HG03342 (cell line): Measurements from ENCODE around the gene COX5B.
"Not testable (repeated sequence)": the region's sequence is repeated elsewhere in the genome, so short reads cannot be mapped to it uniquely, and the experiment has no call there.

Experiments used
- ATAC-seq: cut with Tn5 transposase; IDR thresholded peaks from one replicate; pipeline ENCODE4 v1.9.1; 2021; ENCODE audit warnings: mild to moderate bottlenecking, moderate library complexity; ENCODE audit not compliant: unreplicated experiment

Gene COX5B

DNA sequence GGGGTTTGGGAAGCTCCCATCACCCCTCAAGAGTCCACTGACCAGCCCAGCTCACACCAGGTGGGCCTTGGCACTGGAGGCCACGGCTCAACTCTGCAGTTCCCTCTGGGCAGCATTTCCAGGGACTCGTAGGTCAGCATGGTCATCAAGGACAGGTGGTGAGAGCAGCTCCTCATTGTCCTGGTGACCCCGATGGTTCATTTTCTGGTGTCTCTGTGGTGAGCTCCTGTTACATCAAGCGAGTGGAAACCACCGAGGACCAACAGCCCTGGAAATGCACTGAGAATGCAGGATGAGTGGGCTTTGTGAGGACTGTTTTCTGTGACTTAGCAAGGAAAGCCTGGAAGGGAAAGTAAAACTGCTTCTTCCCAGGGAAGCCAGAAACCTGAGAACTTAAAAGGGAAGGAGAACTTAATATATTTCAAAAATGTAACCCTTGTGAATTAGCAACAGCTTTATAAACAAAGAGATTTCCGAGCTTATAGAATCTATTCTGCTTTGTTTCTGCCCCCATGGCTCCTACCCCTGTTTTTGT lies 26.8 kb downstream of the COX5B start:
- not testable (repeated sequence) for ATAC-seq

DNA sequence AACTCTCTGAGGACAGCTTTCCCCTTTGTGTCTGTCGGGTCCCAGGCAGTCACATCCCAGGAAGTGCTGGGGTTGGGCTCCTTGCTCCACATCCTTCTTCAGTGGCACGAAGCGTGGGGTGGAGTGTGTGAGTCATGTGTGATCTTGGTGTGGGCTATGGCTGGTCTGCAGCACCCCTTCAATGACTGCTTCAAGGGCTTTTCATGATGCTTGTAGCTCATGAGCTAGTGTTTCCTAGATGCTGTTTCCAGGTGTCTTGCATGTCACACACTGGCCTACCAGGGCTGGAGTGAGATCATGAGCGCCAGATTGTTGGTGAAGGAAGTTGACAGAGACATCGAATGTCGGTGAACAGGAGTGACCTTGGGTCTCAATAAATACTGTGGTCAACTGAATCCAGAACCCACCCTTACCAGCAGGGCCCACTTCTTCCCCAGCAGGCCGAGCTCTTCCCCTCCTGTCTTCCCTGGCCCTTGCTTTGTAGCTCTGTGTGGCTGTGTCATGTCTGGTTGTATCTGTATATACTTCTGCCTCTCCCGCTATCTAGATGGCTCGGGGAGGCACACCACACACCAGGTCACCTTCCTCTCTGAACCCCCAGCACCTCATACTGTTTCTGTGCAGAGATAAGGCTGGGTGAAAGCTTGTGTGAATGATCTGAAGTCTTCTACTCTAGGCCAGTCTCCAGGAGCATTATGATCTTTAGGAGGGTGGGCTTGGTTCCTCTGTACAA lies 27.5 kb downstream of the COX5B start:
- ATAC-seq = no peak

DNA sequence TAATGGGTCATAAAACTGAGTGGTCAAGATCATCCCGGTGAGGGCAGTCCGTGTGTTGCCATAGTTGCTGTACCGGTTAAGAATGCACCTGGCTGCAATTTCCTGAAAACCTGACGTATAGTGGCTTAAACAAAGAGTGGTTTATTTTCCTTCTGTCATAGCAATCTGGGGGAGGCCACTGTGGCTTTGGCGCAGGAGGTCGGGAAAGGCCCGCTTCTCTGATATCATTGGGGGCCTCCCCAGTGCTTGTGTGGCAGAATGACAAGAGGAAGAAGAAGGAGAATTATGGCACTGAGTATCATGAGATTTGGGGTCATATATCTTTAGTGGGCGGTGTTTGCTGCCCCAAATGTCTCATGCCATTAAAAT lies 28.0 kb downstream of the COX5B start:
- ATAC-seq = peak; percentile 46

DNA sequence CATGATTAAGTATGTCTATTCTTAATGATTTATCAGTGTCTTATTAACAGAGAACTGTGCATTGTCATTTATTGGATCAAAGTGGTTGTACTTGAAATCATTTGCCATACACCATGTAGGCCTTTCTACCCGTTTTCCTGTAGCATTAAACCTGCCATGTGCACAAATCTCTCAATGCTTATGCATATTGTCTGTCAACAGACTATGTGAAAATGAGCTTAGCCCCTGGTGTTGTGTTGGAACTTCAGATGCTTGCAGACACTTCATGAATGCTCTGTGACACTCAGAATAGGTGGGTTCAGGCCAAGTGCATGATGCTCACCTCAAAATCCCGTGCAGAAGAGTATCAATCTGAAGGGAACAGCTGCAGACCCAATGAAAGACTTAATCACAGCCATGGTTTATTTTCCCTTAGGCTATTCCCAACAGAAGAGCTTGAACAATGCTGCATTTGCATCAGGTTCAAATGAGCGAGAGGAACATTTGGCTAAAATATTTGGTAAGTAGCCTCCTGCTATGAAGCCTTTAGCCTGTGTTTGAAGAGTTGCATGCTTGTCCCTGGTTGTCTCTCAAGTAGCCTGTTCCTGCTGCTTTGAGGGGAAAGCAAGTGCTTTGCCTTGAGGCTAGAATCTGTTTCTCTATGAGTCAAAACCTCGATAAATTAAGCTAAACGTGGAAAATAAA lies 29.7 kb downstream of the COX5B start:
- no peak for ATAC-seq

DNA sequence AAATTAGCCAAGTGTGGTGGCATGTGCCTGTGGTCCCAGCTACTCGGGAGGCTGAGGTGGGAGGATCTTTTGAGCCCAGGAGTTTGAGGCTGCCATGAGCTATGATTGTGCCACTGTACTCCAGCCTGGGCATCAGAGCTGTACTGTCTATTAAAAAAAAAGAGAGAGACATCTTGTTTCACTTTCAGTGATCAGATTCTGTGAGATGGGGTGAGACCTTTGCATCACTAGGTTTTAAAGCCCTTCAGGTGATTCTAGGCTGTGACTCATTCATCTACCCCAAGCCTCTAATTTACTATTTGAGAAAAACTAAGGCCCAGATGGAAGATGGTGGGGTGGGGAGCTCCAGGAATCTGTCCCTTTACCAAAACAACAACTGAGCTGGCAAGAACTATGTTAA lies 30.8 kb downstream of the COX5B start:
- no peak for ATAC-seq

DNA sequence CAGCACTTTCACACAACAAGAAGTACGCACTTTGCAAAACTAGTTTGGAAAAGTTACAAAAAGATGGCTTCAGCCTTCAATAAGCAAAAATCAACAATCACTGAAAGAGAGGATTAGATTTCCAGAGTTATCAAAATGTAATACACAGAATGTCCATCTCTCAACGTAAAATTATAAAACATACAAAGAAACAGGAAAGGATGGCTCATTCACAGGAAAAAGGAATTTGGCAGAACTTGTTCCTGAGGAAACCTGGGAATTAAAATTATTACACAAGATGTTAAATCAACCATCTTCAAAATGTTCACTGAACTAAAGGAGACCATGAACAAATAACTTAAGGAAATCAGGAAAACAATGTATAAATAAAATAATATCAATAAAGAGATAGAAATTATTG lies 31.6 kb downstream of the COX5B start:
- no peak for ATAC-seq

DNA sequence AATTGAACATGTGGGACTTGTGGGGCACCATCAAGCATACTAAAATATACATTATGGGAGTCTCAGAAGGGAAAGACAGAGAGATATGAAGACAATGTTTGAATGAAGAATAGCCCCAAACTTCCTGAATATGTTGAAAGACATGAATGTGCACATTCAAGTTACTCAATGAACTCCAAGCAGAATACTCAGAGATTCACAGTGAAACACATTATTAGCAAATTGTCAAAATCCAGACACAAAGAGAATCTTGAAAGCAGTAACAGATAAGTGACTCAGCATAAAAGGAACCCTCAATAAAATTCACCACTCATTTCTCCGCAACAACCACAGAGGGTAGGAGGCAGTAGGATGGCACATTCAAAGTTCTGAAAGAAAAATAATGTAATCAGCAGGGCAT lies 32.4 kb downstream of the COX5B start:
- ATAC-seq = no peak

DNA sequence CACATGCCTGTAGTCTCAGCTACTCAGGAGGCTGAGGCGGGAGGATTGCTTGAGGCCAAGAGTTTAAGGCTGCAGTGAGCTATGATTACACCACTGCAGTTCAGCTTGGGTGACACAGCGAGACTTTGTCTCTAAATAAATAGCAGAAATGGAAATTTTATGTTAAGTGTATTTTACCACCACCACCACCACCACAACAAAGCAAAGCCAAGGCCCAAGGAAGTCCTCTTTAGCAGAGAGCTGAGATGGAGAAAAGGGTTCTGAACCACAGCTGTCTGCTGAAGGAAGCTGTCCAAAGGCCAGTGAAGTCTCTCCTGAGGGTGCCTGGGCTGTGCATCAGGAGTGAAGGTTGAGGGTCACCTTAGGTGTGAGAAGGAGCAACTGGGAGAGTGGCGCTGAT lies 41.4 kb downstream of the COX5B start:
- not testable (repeated sequence) for ATAC-seq

DNA sequence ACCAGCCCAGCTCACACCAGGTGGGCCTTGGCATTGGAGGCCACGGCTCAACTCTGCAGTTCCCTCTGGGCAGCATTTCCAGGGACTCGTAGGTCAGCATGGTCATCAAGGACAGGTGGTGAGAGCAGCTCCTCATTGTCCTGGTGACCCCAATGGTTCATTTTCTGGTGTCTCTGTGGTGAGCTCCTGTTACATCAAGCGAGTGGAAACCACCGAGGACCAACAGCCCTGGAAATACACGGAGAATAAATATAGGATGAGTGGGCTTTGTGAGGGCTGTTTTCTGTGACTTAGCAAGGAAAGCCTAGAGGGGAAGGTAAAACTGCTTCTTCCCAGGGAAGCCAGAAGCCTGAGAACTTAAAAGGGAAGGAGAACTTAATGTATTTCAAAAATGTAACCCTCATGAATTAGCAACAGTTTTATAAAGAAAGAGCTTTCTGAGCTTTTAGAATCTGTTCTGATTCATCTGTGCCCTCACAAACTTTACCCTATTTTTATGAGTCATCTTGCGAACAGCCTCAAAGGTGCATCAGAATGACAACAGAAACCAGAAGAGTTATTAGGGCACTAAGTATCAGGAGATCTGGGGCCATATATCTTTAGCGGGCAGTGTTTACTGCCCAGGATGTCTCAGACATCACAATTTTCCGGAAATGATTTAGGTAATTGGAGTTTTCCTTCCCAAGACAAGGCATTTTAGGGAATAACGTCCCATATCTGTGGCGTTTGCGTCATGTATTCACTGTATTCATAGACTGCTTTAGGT lies 42.4 kb downstream of the COX5B start:
- no peak for ATAC-seq

DNA sequence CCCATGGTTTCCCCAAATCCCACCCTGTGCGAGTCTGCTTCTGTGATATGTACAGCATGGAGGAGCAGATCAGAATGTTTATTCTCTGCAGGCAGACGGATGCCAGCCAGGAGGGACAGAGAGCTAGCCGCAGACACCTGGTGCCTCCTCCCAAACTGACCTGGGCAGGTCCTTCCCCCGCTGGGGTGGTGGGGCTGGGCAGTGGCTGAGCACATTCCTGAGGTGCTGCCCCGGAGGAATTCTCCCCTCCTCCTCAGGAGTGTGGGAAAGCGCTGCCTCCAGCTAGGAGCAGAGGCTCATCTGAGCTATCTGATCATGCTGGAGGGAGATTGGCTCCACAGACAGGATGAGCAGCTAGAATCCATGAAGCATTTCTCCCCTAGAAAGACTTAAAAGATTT lies 45.3 kb downstream of the COX5B start:
- no peak for ATAC-seq

DNA sequence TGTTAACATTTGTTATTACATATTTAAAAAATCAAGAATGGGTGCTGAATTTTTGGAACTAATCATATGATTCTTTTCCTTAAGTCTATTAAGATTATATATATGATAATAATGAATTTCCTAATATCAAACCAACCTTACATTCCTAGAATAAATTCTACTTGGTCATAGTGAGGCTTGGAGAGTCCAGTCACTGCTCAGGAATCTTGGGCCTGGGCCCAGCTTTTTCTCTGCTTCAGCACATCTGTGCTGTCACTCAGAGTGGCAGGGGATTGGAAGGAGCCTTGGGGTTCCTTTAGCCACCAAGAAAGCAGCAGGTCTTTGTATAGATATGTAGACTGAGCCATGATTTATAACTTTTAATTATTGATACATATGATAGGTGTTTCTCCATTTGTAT lies 47.6 kb downstream of the COX5B start:
- ATAC-seq = no peak

DNA sequence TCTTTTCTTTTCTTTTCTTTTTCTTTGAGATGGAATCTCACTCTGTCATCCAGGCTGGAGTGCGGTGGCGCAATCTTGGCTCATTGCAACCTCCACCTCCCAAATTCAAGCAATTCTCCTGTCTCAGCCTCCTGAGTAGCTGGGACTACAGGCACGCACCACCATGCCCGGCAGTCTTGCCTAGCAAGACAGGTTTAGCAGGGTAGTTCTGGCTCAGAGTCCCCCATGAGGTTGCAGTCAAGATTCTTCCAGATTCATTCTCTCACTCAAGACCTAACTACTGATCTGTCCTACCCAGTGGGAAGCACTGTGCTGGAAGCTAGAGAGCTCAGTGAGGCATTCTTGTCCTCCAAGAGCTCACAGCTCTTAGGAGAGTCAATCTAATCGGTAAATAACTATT lies 49.9 kb downstream of the COX5B start:
- ATAC-seq = no peak

DNA sequence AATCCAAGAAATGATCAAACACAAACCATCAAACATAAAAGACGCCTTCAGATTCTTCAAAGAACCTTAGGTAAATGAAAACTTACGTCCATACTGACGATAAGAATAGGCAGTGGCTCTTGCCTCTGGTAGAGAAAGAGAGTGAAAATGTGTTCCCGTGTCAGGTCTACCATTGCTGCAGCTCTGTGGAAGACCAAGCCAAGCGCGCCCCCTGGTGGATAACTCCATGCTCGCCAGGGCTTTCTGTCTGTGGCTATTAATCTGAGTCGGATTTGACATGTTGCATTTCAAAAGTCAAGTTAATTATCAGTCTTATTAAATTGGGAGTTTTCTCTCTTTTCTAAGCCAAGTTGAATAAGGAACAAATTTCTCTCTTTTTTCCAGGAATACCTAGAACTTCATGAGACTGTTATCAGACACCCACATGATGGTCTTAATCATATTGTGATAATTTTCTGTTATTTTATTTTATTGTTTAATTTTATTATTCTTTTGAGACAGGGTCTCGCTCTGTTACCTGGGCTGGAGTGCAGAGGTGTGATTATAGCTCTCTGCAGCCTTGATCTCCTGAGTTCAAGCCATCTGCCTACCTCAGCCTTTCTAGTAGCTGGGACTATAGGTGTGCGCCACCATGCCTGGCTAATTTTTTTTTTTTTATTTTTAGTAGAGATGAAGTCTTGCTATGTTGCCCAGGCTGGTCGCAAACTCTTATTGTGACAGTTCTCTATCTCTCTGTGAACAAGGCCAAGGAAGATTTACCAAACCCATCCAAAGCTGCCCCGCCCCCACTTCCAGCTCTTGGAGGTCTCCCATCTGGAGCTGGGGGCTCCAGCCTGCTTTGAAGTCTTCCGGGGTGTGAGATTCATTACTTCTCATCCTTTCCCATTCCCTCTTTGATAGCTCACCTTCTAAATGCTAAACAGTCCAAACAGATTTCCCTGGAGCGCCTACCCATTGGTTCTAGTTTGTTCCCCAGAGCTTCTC lies 51.7 kb downstream of the COX5B start:
- peak; percentile 50 for ATAC-seq
